H1 (cell line): ENCODE results near the gene ZXDC. TPM values are rescaled to one million over a fixed set of nuclear protein-coding genes. Genes with fewer than 3 reads are reported as not detected.

Experiments
- CTCF ChIA-PET: fragments of 300-600 bp; sonication (Branson Sonifier 250); formaldehyde crosslinking; loops from one replicate; lab custom pipeline; 2021; ENCODE audit not compliant: partially characterized antibody; lab: Charles Lee
- POLR2A ChIA-PET: fragments of 300-600 bp; sonication (Branson Sonifier 250); formaldehyde crosslinking; loops from one replicate; lab custom pipeline; 2021; ENCODE audit warnings: inconsistent platforms; ENCODE audit not compliant: partially characterized antibody; lab: Charles Lee
- DNase-seq, 2 experiments: peaks; one replicate each; pipeline versions ENCODE4 v3.0.0 to v3.0.0-alpha.2; 2010 to 2022; ENCODE audit warnings: low spot score in 2 of 2, low read depth in 1 of 2, mixed read lengths in 1 of 2
- FAIRE-seq: peaks from 2 replicates; lab custom pipeline; 2011; peaks lifted over from hg19 to GRCh38; lab: Jason Lieb, UNC
- H2AFZ ChIP-seq: 2 replicates; pipeline ENCODE4 v1.8.1; 2012; ENCODE audit warnings: low read length, inconsistent platforms
- H2AK5ac ChIP-seq: 2 replicates; pipeline ENCODE4 v1.6.1; 2013; ENCODE audit warnings: low read depth, low read length
- H2BK120ac ChIP-seq: replicated peaks from 2 replicates; pipeline ENCODE3; 2013; ENCODE audit warnings: low read depth, low read length, inconsistent platforms
- H2BK12ac ChIP-seq: 2 replicates; pipeline ENCODE4 v1.6.1; 2013; ENCODE audit warnings: low read depth, low read length
- H2BK15ac ChIP-seq: 2 replicates; pipeline ENCODE4 v1.6.1; 2013; ENCODE audit warnings: low read length
- H2BK20ac ChIP-seq: 2 replicates; pipeline ENCODE4 v1.6.1; 2013; ENCODE audit warnings: low read length
- H2BK5ac ChIP-seq: 2 replicates; pipeline ENCODE4 v1.6.1; 2013; ENCODE audit warnings: low read depth, low read length
- H3K14ac ChIP-seq: 2 replicates; pipeline ENCODE4 v1.6.1; 2013; ENCODE audit warnings: inconsistent platforms; ENCODE audit not compliant: insufficient read length
- H3K18ac ChIP-seq: 2 replicates; pipeline ENCODE4 v1.6.1; 2013; ENCODE audit warnings: low read length; ENCODE audit errors: extremely low read depth
- H3K23ac ChIP-seq: 2 replicates; pipeline ENCODE4 v1.6.1; 2013; ENCODE audit warnings: inconsistent platforms; ENCODE audit not compliant: insufficient read length
- H3K23me2 ChIP-seq: 2 replicates; pipeline ENCODE4 v1.6.1; 2013; ENCODE audit warnings: low read depth, low read length
- H3K27ac ChIP-seq: 2 replicates; pipeline ENCODE4 v1.6.1; 2011; ENCODE audit warnings: low read depth, low read length, inconsistent platforms
- H3K27me3 ChIP-seq, 4 experiments: replicated peaks in 1 of 4; 1 replicate in 1 of 4; 2 replicates in 3 of 4; pipeline versions ENCODE4 v1.6.1 to v1.8.1; 2011 to 2013; ENCODE audit warnings: low read length in 3 of 4, mild to moderate bottlenecking in 3 of 4, inconsistent platforms in 2 of 4, mixed read lengths in 2 of 4, moderate library complexity in 1 of 4; ENCODE audit not compliant: control insufficient read depth in 3 of 4, insufficient read depth in 3 of 4; ENCODE audit errors: extremely low read depth in 1 of 4
- H3K36me3 ChIP-seq, 4 experiments: 2 replicates each; pipeline versions ENCODE4 v1.6.1 to v1.8.1; 2011 to 2013; ENCODE audit warnings: mild to moderate bottlenecking in 4 of 4, low read length in 3 of 4, moderate library complexity in 2 of 4, control low read depth in 1 of 4, inconsistent platforms in 1 of 4; ENCODE audit not compliant: insufficient read depth in 4 of 4, control insufficient read depth in 2 of 4
- H3K4ac ChIP-seq: replicated peaks from 2 replicates; pipeline ENCODE3; 2013; ENCODE audit warnings: low read length, low read depth, mixed read lengths, inconsistent platforms; ENCODE audit not compliant: insufficient read length
- H3K4me1 ChIP-seq, 4 experiments: replicated peaks in 1 of 4; 1 replicate in 1 of 4; 2 replicates in 3 of 4; pipeline versions ENCODE4 v1.6.1 to v1.8.1; 2011 to 2013; ENCODE audit warnings: low read length in 3 of 4, inconsistent platforms in 2 of 4, mixed read lengths in 1 of 4; ENCODE audit not compliant: insufficient read depth in 4 of 4, control insufficient read depth in 3 of 4
- H3K4me2 ChIP-seq, 2 experiments: 2 replicates each; pipeline versions ENCODE4 v1.6.1 to v1.8.1; 2011 to 2013; ENCODE audit warnings: low read depth in 2 of 2, low read length in 2 of 2, control low read depth in 1 of 2, inconsistent platforms in 1 of 2, mild to moderate bottlenecking in 1 of 2; ENCODE audit not compliant: insufficient read depth in 1 of 2
- H3K4me3 ChIP-seq, 4 experiments: fragments of 200-600, 300-600 bp in 1 of 4; sonication (generic), shearing (Covaris generic), sonication (Bioruptor Twin) in 1 of 4; 2 replicates each; pipeline versions ENCODE4 v1.5.1 to v1.8.1; 2011 to 2016; ENCODE audit warnings: low read length in 4 of 4, low read depth in 3 of 4, control low read depth in 2 of 4, inconsistent platforms in 2 of 4, mild to moderate bottlenecking in 2 of 4, mixed read lengths in 1 of 4, moderate library complexity in 1 of 4; ENCODE audit not compliant: insufficient read depth in 2 of 4; ENCODE audit errors: extremely low read depth in 1 of 4
- H3K56ac ChIP-seq: replicated peaks from 2 replicates; pipeline ENCODE3; 2013; ENCODE audit warnings: low read depth, mild to moderate bottlenecking, mixed read lengths, low read length, inconsistent platforms; ENCODE audit not compliant: insufficient read length
- H3K79me1 ChIP-seq: 2 replicates; pipeline ENCODE4 v1.6.1; 2013; ENCODE audit warnings: low read depth, low read length, control low read depth
- H3K79me2 ChIP-seq, 2 experiments: 2 replicates each; pipeline versions ENCODE4 v1.6.1 to v1.8.1; 2012 to 2013; ENCODE audit warnings: low read length in 2 of 2, mild to moderate bottlenecking in 2 of 2, inconsistent platforms in 1 of 2; ENCODE audit not compliant: insufficient read depth in 2 of 2, control insufficient read depth in 1 of 2
- H3K9ac ChIP-seq, 4 experiments: replicated peaks in 1 of 4; 1 replicate in 1 of 4; 2 replicates in 3 of 4; pipeline versions ENCODE4 v1.6.1 to v1.8.1; 2011 to 2013; ENCODE audit warnings: low read depth in 3 of 4, low read length in 3 of 4, control low read depth in 2 of 4, mild to moderate bottlenecking in 2 of 4, moderate library complexity in 2 of 4, inconsistent platforms in 1 of 4; ENCODE audit errors: extremely low read depth in 1 of 4
- H3K9me3 ChIP-seq, 2 experiments: 2 replicates each; pipeline versions ENCODE4 v1.6.1 to v1.8.1; 2012 to 2013; ENCODE audit warnings: mild to moderate bottlenecking in 2 of 2, moderate library complexity in 2 of 2, control low read depth in 1 of 2, inconsistent platforms in 1 of 2, low read depth in 1 of 2, low read length in 1 of 2, mixed read lengths in 1 of 2; ENCODE audit not compliant: insufficient read depth in 2 of 2
- H4K20me1 ChIP-seq, 2 experiments: replicated peaks in 1 of 2; 2 replicates each; pipeline versions ENCODE3 to v1.8.1; 2011 to 2013; ENCODE audit warnings: inconsistent platforms in 2 of 2, low read length in 2 of 2, mild to moderate bottlenecking in 1 of 2; ENCODE audit not compliant: insufficient read depth in 2 of 2, control insufficient read depth in 1 of 2
- H4K5ac ChIP-seq: 2 replicates; pipeline ENCODE4 v1.6.1; 2013; ENCODE audit warnings: low read length, low read depth, mixed read lengths, inconsistent platforms; ENCODE audit not compliant: insufficient read length
- H4K8ac ChIP-seq: 2 replicates; pipeline ENCODE4 v1.8.0; 2013; ENCODE audit warnings: mild to moderate bottlenecking, moderate library complexity, low read length, inconsistent platforms; ENCODE audit not compliant: insufficient read depth; ENCODE audit errors: extremely low read depth
- H4K91ac ChIP-seq: replicated peaks from 2 replicates; pipeline ENCODE3; 2013; ENCODE audit warnings: low read length, mixed read lengths, inconsistent platforms; ENCODE audit not compliant: insufficient read length
- CHD2 ChIP-seq: IDR thresholded peaks from 2 replicates; pipeline ENCODE4 v1.6.1; 2012; ENCODE audit warnings: low read length, improper control_type of control experiment
- CTCF ChIP-seq, 3 experiments: IDR thresholded peaks; 1 replicate in 2 of 3; 2 replicates in 1 of 3; pipeline versions ENCODE4 v1.5.1 to v1.6.1; 2011; ENCODE audit warnings: low read length in 3 of 3, mild to moderate bottlenecking in 3 of 3, inconsistent platforms in 2 of 3, low read depth in 1 of 3, moderate library complexity in 1 of 3; ENCODE audit not compliant: insufficient read depth in 1 of 3; ENCODE audit errors: control extremely low read depth in 1 of 3
- FOSL1 ChIP-seq: IDR thresholded peaks from 2 replicates; pipeline ENCODE4 v1.6.1; 2011; ENCODE audit warnings: mild to moderate bottlenecking, low read depth, low read length, moderate library complexity; ENCODE audit not compliant: insufficient read depth
- SAP30 ChIP-seq: fragments of 300-600 bp; sonication (generic); IDR thresholded peaks from 2 replicates; pipeline ENCODE4 v1.7.1; 2012; ENCODE audit warnings: low read length, moderate library complexity, mild to moderate bottlenecking, inconsistent platforms; ENCODE audit not compliant: insufficient read depth, insufficient replicate concordance
- SIX5 ChIP-seq: IDR thresholded peaks from 2 replicates; pipeline ENCODE4 v1.6.1; 2011; ENCODE audit warnings: mild to moderate bottlenecking, low read depth, low read length
- SRF ChIP-seq: IDR thresholded peaks from 2 replicates; pipeline ENCODE4 v1.6.1; 2011; ENCODE audit warnings: mild to moderate bottlenecking, low read depth, low read length, moderate library complexity
- WGBS, 2 experiments: shearing (Covaris generic) in 1 of 2; methylation state at CpG; one replicate each; pipeline versions ENCODE4 v1.1.6 to v1.1.7; 2013 to 2015; ENCODE audit warnings: low lambda C conversion rate in 2 of 2, mixed read lengths in 2 of 2, inconsistent platforms in 1 of 2, low coverage in 1 of 2, missing lambda C conversion rate in 1 of 2; ENCODE audit not compliant: insufficient replicate concordance in 2 of 2, insufficient coverage in 1 of 2, insufficient read length in 1 of 2; ENCODE audit errors: extremely low coverage in 1 of 2, missing lambda C conversion rate in 1 of 2; 5-methylcytosine and 5-hydroxymethylcytosine counted together
- polyA plus RNA-seq, 7 experiments: library from polyadenylated mRNA; depleted of rRNA in 3 of 7; stranded (reverse) in 5 of 7; unstranded in 2 of 7; fragments of >200 nt in 5 of 7; fragments of 200-250 nt in 2 of 7; gene quantifications; 1 replicate in 5 of 7; 2 replicates in 1 of 7; 4 replicates in 1 of 7; pipeline versions ENCODE4 v1.2.1 to v1.2.3, GENCODE V29; 2011 to 2013; ENCODE audit warnings: missing spikeins in 2 of 7, mixed read lengths in 2 of 7
- total RNA-seq: library from RNA; stranded (reverse); fragmentation: NEBNext Ultra II Directional; extraction: Animal tissue kit (Norgen Biotek cat#: 25700); gene quantifications from 2 replicates; pipeline ENCODE4 v1.2.1, GENCODE V29; 2021

Gene ZXDC
- total and polyA plus RNA-seq, 2 of the 8 experiments (the other 6 are each of a cell fraction or from before 2014, with no cell fraction given) = 12.7 to 24.3 TPM

GRCh38 chr3:126499401-126499800 is 23.7 kb upstream of the ZXDC start:
- H2BK20ac ChIP-seq = 0 out of 2 replicates have a peak overlapping the region, but pooled peaks have one; percentile 18
- POLR2A ChIA-PET = no interaction called here
- no peak overlapping the region for H3K18ac ChIP-seq
- H3K56ac ChIP-seq = no peak overlapping the region
- H4K5ac ChIP-seq = no peak overlapping the region
- no peaks in the 10 kb centered on the region for H3K9me3 ChIP-seq
- no peak overlapping the region for H3K9ac ChIP-seq
- FAIRE-seq = no peak
- H4K91ac ChIP-seq = no peak overlapping the region
- CTCF ChIA-PET = interaction anchor here (0.6 to 6.6 kb wide), 6 partner anchors 9 to 1414 kb away, joined by 3 to 49 read pairs (median 6); no protein-coding TSS in a partner anchor
- no peak overlapping the region for H3K14ac ChIP-seq
- peaks cover 0 to 3% of the 10 kb centered on the region in 2 experiments; a peak in 1 of 4 replicates for H3K79me2 ChIP-seq
- H3K23me2 ChIP-seq = peaks cover 2% of the 10 kb centered on the region; the same call in 1 of the 2 replicates
- H2BK120ac ChIP-seq = no peak overlapping the region
- no peak overlapping the region for H3K23ac ChIP-seq
- H3K79me1 ChIP-seq = no peaks in the 10 kb centered on the region; the same call in 1 of the 2 replicates
- no peaks in the 10 kb centered on the region; a peak in 1 of 7 replicates for H3K27me3 ChIP-seq
- H4K20me1 ChIP-seq = peaks cover 0 to 6% of the 10 kb centered on the region in 2 experiments
- H2BK5ac ChIP-seq = peak overlapping the region; percentile 68; the same call in 1 of the 2 replicates
- no peaks in the 10 kb centered on the region; a peak in 1 of 8 replicates for H3K36me3 ChIP-seq
- H3K4ac ChIP-seq = no peak overlapping the region
- no peak overlapping the region for H2AFZ ChIP-seq
- peak overlapping the region; percentile 81; the same call in 1 of the 2 replicates for H2BK15ac ChIP-seq
- 98% methylated on average over 9 of the region's 9 CpGs; no CpG with 5 or more reads in 1 of the 2 experiments for WGBS, 2 experiments
- H2BK12ac ChIP-seq = no peak overlapping the region
- no peak overlapping the region; a peak in 1 of 4 replicates for H3K4me2 ChIP-seq
- no peak for DNase-seq
- no peak overlapping the region; the same call in 1 of the 2 replicates for H4K8ac ChIP-seq
- no peak overlapping the region for H3K27ac ChIP-seq
- H3K4me1 ChIP-seq = peaks cover 0 to 22% (median 16%) of the 10 kb centered on the region in 4 experiments; a peak in 6 of 7 replicates
- H2AK5ac ChIP-seq = peak overlapping the region; percentile 24; the same call in 1 of the 2 replicates
- no peak overlapping the region for H3K4me3 ChIP-seq
- TF ChIP-seq SIX5 = no peak
- TF ChIP-seq SAP30 = no peak
- no peak for TF ChIP-seq CTCF (IDR thresholded peaks at IDR 0.05; ENCODE audit: control extremely low read depth in 1 of 3, insufficient read depth in 1 of 3, low read depth in 1 of 3, low read length in 3 of 3)
- no peak for TF ChIP-seq FOSL1
- TF ChIP-seq CHD2 = no peak
- TF ChIP-seq SRF = no peak
